Measurements from ENCODE around the gene SGCA. TPM values are rescaled to one million over a fixed set of nuclear protein-coding genes. Genes with fewer than 3 reads are reported as not detected.

SGCA gene
- total and polyA plus RNA-seq, 3 donors from 2014 or later, result 2.4 to 33.1 (median 7.6) TPM

- Histone ChIP-seq H3K27me3 (no peaks in the 10 kb centered on the region), H3K36me3 (ENCODE audit: low read depth, missing control alignments) (no peaks in the 10 kb centered on the region), H3K27ac (no peak overlapping the region), H3K9me3 (no peaks in the 10 kb centered on the region), H3K4me3 (no peak overlapping the region), H3K4me1 (peaks cover 10% of the 10 kb centered on the region)
- TF ChIP-seq, protein P1, sequence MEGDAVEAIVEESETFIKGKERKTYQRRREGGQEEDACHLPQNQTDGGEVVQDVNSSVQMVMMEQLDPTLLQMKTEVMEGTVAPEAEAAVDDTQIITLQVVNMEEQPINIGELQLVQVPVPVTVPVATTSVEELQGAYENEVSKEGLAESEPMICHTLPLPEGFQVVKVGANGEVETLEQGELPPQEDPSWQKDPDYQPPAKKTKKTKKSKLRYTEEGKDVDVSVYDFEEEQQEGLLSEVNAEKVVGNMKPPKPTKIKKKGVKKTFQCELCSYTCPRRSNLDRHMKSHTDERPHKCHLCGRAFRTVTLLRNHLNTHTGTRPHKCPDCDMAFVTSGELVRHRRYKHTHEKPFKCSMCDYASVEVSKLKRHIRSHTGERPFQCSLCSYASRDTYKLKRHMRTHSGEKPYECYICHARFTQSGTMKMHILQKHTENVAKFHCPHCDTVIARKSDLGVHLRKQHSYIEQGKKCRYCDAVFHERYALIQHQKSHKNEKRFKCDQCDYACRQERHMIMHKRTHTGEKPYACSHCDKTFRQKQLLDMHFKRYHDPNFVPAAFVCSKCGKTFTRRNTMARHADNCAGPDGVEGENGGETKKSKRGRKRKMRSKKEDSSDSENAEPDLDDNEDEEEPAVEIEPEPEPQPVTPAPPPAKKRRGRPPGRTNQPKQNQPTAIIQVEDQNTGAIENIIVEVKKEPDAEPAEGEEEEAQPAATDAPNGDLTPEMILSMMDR (IDR thresholded peaks at IDR 0.05), result no peak
- TF ChIP-seq POLR2A (IDR thresholded peaks at IDR 0.05), result no peak
- DNase-seq, result no peak
- intact Hi-C loops (cut with DNase I; ENCODE audit: low total_unique reads), result no loop called here
- 94 to 95% methylated on average over 4 of the region's 4 CpGs for WGBS, 2 donors
Measured at GRCh38 chr17:50118828-50119218, 47.0 kb upstream of the SGCA start.

- TF ChIP-seq POLR2A (IDR thresholded peaks at IDR 0.05), result no peak
- TF ChIP-seq, protein P1 (IDR thresholded peaks at IDR 0.05), result no peak
- no peak for DNase-seq
- 92 to 96% methylated on average over 7 of the region's 7 CpGs for WGBS, 2 donors
- Histone ChIP-seq H3K9me3 (no peaks in the 10 kb centered on the region), H3K4me1 (peaks cover 14% of the 10 kb centered on the region), H3K27ac (no peak overlapping the region), H3K4me3 (no peak overlapping the region), H3K27me3 (no peaks in the 10 kb centered on the region), H3K36me3 (ENCODE audit: low read depth, missing control alignments) (no peaks in the 10 kb centered on the region)
- intact Hi-C loops (cut with DNase I; ENCODE audit: low total_unique reads), result no loop called here
Measured at GRCh38 chr17:50120475-50121253, 45.1 kb upstream of the SGCA start.

DNA sequence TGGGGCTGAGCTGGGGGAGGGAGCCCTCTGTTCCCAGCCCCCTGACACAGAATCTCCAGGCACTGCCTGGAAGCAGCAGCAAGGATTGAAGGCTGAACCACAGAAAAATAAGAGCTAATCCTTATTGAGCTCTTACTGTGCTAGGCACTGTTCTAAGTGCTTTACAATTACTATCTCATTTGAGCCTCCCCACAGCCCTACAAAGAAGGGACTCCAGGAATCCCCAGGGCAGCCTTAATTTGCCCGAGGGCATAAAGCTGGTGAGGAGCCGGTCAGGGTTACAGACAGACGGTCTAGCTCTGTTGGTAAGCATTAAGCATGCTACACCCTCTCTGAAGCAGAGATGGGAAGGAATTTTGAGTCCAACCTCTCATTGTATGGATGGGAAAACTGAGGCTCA is 42.9 kb upstream of the SGCA start:
- TF ChIP-seq, protein P1 (IDR thresholded peaks at IDR 0.05), result no peak
- TF ChIP-seq POLR2A (IDR thresholded peaks at IDR 0.05), result no peak
- DNase-seq, result no peak
- no peak overlapping the region for H3K27ac ChIP-seq

GRCh38 chr17:50123649-50124349 is 42.0 kb upstream of the SGCA start:
- 53 to 54% methylated on average over 12 of the region's 12 CpGs for WGBS, 2 donors
- Histone ChIP-seq H3K36me3 (ENCODE audit: low read depth, missing control alignments) (no peaks in the 10 kb centered on the region), H3K4me1 (peaks cover 13% of the 10 kb centered on the region), H3K4me3 (no peak overlapping the region), H3K9me3 (no peaks in the 10 kb centered on the region), H3K27me3 (no peaks in the 10 kb centered on the region), H3K27ac (peak overlapping the region; percentile 18 to 50)
- no peak for DNase-seq
- TF ChIP-seq POLR2A (IDR thresholded peaks at IDR 0.05), result no peak
- TF ChIP-seq, protein P1 (IDR thresholded peaks at IDR 0.05), result no peak
- intact Hi-C loops (cut with DNase I; ENCODE audit: low total_unique reads), result no loop called here

More for the DNA sequence above, 42.9 kb upstream of the SGCA start:
- Histone ChIP-seq H3K27me3 (no peaks in the 10 kb centered on the region), H3K9me3 (no peaks in the 10 kb centered on the region), H3K4me1 (peaks cover 10% of the 10 kb centered on the region), H3K4me3 (no peak overlapping the region), H3K36me3 (ENCODE audit: low read depth, missing control alignments) (no peaks in the 10 kb centered on the region)
- intact Hi-C loops (cut with DNase I; ENCODE audit: low total_unique reads), result no loop called here
- WGBS, 2 donors, result 86 to 87% methylated on average over 3 of the region's 3 CpGs

Measured in testis (tissue), 3 donors.